Limb (tissue), 2 donors: Measurements from ENCODE around the gene GLIS1.

Experiments
- DNase-seq, 2 donors: peaks; one replicate each; pipeline ENCODE4 v3.0.0-alpha.2; 2016; ENCODE audit errors: extremely low spot score in 2 of 2

GLIS1 gene

GRCh38 chr1:53535226-53535625, 203.7 kb downstream of the GLIS1 start:
- DNase-seq, result no peak

- DNase-seq, result no peak
Observed at GRCh38 chr1:53532912-53533311, 206.1 kb downstream of the GLIS1 start.

GRCh38 chr1:53532377-53532776, 206.6 kb downstream of the GLIS1 start:
- no peak for DNase-seq

- no peak for DNase-seq
Observed at GRCh38 chr1:53530550-53530949, 208.4 kb downstream of the GLIS1 start.

DNA sequence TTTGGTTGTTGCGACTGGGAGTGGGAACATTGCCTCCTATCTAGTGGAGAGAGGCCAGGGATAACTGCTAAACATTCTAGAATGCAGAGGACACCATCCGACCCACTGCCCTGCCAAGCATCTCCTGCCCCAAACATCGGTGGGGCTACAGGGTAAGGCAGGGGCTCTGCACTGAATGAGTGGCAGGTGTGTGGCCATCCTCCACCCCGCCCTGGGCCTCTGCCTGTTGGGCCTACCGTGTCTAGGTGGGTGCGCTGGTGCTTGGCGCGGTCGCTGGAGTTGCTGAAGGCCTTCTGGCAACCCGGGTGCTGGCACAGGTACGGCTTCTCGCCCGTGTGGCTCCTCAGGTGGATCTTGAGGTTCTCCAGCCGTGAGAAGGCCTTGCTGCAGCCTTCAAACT, 209.4 kb downstream of the GLIS1 start:
- no peak for DNase-seq

DNA sequence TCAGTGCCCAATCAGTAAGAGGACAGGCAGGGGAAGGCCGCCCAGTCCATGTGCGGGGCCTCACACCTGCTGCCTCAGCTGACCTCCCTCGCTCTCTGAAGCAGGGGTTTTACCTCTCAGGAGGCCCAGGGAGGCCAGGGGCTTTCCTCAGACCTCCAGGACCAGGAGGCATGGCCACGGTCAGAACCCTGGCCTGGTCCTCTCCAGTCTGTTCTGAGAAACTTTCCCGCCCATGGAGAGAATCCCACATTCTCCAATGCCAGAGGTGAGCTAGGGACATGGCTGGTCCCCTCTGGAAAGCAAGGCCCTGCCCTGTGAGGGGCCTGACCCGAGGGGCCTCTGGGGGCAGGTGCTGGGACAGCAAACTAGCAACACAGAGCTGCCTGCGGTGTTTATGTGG, 211.6 kb downstream of the GLIS1 start:
- no peak for DNase-seq

- peak; percentile 47 to 79 for DNase-seq
Observed at GRCh38 chr1:53526451-53527101, 212.4 kb downstream of the GLIS1 start.

- DNase-seq, result no peak
Observed at GRCh38 chr1:53525595-53525994, 213.4 kb downstream of the GLIS1 start.

DNA sequence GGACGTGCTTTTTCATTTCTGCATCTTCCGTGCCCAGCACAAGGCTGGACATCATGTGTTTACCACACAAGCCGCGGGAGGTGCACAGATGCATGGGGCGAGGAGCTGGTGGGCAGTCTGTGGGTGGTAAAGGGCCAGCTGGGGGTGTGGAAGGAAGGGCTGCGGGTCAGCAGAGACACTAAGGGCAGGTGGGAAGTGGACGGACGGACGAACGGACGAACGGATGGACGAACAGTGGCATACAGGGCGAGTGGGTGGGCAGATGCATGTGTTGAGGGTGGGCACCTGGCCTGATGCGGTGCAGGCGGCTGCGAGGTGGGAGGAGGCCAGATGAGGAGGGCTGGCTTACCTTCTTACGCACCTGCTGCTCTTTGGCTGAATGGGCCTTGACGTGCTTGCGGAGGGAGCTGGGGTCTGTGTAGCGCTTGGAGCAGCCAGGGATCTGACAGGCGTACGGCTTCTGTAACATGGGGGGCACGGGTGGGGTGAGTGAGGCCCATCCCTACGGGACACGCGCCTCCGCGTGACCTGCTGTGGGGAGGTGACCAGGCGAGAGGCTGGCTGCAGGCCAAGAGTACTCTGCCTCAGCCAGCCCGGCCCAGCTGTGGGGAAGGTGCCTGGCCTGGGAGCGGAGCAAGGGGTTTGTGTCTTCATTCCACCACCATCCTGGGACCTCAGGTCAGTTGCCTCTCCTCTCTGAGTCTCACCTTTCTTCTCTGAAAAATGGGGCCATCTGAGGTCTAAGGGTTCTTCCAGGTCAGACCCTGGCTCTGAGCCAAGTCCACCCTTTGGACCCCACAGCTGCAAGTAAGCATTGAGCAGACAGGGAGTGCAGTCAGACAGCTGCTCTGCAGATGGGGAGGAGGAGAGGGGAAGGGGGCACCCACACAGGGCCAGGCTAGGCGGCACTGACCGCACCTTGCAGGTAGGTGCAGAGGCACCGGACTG, 214.3 kb downstream of the GLIS1 start:
- peak in 1 of 2 donors; percentile 61 for DNase-seq

DNA sequence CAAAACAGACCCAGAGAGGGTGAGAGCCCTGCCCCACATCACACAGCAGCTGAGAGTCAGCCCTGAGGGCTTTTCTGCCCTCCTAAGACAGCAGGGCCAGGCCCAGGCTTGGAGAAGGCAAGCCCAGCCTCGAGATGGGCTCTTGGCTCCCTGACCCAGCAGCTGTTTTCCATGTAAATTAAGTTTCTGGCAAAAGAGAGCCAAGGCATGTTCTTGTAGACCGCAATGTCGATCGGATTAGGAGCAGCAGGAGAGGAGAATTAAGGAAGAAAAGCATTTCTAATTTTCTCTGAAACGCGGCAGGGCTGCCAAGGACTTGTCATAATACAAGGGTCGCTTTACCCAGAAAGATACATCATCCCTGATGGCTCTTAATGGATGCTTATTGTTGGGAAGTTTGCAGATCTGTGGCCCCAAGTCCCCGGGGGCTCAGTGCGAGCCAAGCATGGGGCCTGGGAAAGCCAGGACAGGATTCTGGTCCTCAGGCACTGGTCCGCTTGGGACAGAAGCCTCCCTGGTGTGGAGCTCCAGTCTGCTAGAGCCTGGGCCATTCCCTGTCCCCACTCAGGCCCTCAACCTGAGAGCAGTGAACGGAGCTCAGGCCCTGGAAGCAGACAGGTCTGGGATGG, 216.9 kb downstream of the GLIS1 start:
- peak in 1 of 2 donors; percentile 58 for DNase-seq

- DNase-seq, result no peak
Observed at GRCh38 chr1:53520481-53520880, 218.5 kb downstream of the GLIS1 start.

GRCh38 chr1:53519421-53519820, 219.5 kb downstream of the GLIS1 start:
- no peak for DNase-seq

DNA sequence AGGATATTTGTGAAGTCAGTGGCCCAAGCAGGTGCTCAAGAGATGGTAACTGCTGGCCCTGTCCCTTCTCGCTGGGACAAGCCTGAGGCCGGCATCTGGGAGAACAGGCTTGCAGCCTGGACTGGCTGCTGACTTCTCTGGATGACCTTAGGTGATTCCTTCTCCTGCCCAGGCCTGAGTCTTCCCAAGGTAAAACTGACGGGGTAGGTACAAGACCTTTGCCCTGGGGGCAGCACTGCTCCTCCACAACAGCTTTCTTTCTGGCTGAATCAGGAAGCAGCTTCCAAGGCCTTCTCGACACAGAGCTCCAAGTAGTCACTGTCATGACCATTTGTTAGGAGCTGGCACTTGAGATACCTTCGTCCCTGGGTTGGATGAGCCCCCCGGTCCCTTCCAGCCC, 220.2 kb downstream of the GLIS1 start:
- DNase-seq, result no peak

GRCh38 chr1:53517821-53518352, 221.1 kb downstream of the GLIS1 start:
- no peak for DNase-seq

DNA sequence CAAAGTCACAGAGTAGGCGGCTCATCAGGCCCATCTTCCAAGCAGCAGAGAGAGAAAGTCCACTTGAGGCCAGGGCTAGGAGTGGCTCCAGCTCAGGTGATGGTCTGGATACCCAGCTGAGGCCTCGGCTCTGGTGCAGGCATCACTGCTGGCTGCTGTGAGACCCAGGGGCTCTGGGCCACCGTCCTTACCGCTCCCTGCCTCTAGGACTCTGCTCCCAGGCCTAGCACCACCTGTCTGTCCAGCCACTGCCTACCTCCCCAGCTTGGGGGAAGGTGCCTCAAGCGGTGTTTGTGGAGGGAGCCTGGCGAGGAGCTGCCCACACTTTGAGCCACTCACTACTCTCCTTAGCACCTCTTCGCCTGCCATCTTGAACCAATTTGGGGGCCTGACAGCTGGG, 221.9 kb downstream of the GLIS1 start:
- no peak for DNase-seq

GRCh38 chr1:53516181-53516580, 222.8 kb downstream of the GLIS1 start:
- DNase-seq, result no peak

GRCh38 chr1:53514436-53514835, 224.5 kb downstream of the GLIS1 start:
- no peak for DNase-seq

DNA sequence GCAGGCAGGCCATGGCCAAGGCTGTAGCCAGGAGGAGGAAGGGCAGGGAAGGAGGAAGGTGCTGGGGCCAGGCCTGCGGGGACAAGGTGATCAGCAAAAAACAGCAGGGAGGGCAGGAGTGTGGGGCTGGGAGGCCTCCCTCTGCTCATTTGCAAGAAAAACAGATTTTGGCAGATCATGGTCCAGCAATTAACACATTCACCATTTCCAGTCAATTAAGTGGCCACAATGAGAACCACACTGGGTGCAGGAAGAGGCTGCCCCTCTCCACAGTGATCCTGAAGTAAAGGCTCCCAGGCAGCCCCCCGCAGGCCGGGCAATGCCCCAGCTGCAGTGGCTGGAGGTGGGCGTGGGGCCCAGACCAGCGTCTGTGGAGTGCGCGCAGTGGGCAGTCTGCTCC, 225.1 kb downstream of the GLIS1 start:
- no peak for DNase-seq

GRCh38 chr1:53512807-53513755, 225.9 kb downstream of the GLIS1 start:
- DNase-seq, result no peak

GRCh38 chr1:53511933-53512806, 226.8 kb downstream of the GLIS1 start:
- DNase-seq, result peak in 1 of 2 donors; percentile 70
